Measurements from ENCODE around the gene HNRNPUL1. TPM values are rescaled to one million over a fixed set of nuclear protein-coding genes. Genes with fewer than 3 reads are reported as not detected.
A peak's percentile ranks its signal among the peaks of the same experiment; 100 is the strongest.

The HNRNPUL1 gene
- total and polyA plus RNA-seq, 9 of the 15 experiments (the other 6 are each of a cell fraction or from before 2014, with no cell fraction given) = 7.3 to 211 (median 85.0) TPM

- TF ChIP-seq TSHZ1 (CRISPR knock-in tag; IDR thresholded peaks at IDR 0.05) (no peak), ADNP (tag; IDR thresholded peaks at IDR 0.05) (no peak), NR3C1 (CRISPR knock-in tag; IDR thresholded peaks at IDR 0.05) (peak; percentile 45; the same call in 1 of the 2 replicates), THRAP3 (IDR thresholded peaks at IDR 0.05; ENCODE audit: borderline replicate concordance) (no peak), HNRNPLL (IDR thresholded peaks at IDR 0.05; ENCODE audit: low read depth, low read length, poor library complexity, severe bottlenecking) (no peak), ZNF512 (tag; IDR thresholded peaks at IDR 0.05) (no peak), RFX7 (CRISPR knock-in tag; IDR thresholded peaks at IDR 0.05) (no peak), CEBPG (CRISPR knock-in tag; IDR thresholded peaks at IDR 0.05) (no peak), CEBPG (tag; conservative IDR thresholded peaks at IDR 0.05 in 1 of 2, IDR thresholded peaks at IDR 0.05 in 1 of 2) (no peak), VEZF1 (CRISPR knock-in tag; IDR thresholded peaks at IDR 0.05) (peak; percentile 86), ZNF253 (CRISPR knock-in tag; conservative IDR thresholded peaks at IDR 0.05) (no peak), HDGF (IDR thresholded peaks at IDR 0.05) (no peak), ZNF551 (CRISPR knock-in tag; IDR thresholded peaks at IDR 0.05) (no peak), HMGXB4 (CRISPR knock-in tag; IDR thresholded peaks at IDR 0.05) (peak; percentile 74; the same call in 1 of the 2 replicates), TEAD1 (CRISPR knock-in tag; IDR thresholded peaks at IDR 0.05) (0 out of 4 replicates have a peak, but pooled peaks of 1 of the 2 experiments have one; percentile 12), TGIF2 (CRISPR knock-in tag; IDR thresholded peaks at IDR 0.05) (0 out of 2 replicates have a peak, but pooled peaks have one; percentile 84), STAG1 (CRISPR knock-in tag; IDR thresholded peaks at IDR 0.05; ENCODE audit: borderline replicate concordance) (no peak), ZNF75A (CRISPR knock-in tag; IDR thresholded peaks at IDR 0.05) (no peak), ETS2 (tag; IDR thresholded peaks at IDR 0.05; ENCODE audit: borderline replicate concordance, poor library complexity, severe bottlenecking) (no peak)
Measured at GRCh38 chr19:41264581-41265394, 616 bp downstream of the HNRNPUL1 start (continued).

Data from K562 (cell line).